K562 (cell line): Measurements from ENCODE around the gene FAM98C. TPM values are rescaled to one million over a fixed set of nuclear protein-coding genes. Genes with fewer than 3 reads are reported as not detected.

Source experiments
- ASH1L ChIP-seq: fragments of 450-650 bp; IDR thresholded peaks from 2 replicates; pipeline ENCODE4 v1.6.1; 2018; ENCODE audit warnings: borderline replicate concordance, mild to moderate bottlenecking, low read depth; ENCODE audit not compliant: partially characterized antibody
- BHLHE40 ChIP-seq: IDR thresholded peaks from 2 replicates; pipeline ENCODE4 v1.6.1; 2011; ENCODE audit warnings: low read length, improper control_type of control experiment
- CREBBP ChIP-seq: IDR thresholded peaks from one replicate; pipeline ENCODE4 v1.6.1; 2012; ENCODE audit warnings: low read depth, mild to moderate bottlenecking, control low read depth, inconsistent platforms, low read length
- DPF2 ChIP-seq: fragments of 450-650 bp; IDR thresholded peaks from 2 replicates; pipeline ENCODE4 v1.6.1; 2016
- HIVEP1 ChIP-seq: fragments of 250-450 bp; sonication (Bioruptor Pico); IDR thresholded peaks from 2 replicates; pipeline ENCODE4 v1.4.0; 2020; ENCODE audit warnings: mild to moderate bottlenecking
- IFI16 ChIP-seq: fragments of 250-450 bp; sonication (Bioruptor Pico); IDR thresholded peaks from 2 replicates; pipeline ENCODE4 v2.1.2; 2022; ENCODE audit warnings: mild to moderate bottlenecking, inconsistent platforms
- KLF6 ChIP-seq: fragments of 250-450 bp; sonication (Bioruptor Pico); IDR thresholded peaks from 2 replicates; pipeline ENCODE4 v1.4.0; 2020; ENCODE audit warnings: mild to moderate bottlenecking, moderate library complexity, borderline replicate concordance
- MAFG ChIP-seq: fragments of 450-650 bp; conservative IDR thresholded peaks from 2 replicates; pipeline ENCODE4 v1.6.1; 2016; ENCODE audit warnings: missing genetic modification characterization, missing compliant biosample characterization
- NCOA1 ChIP-seq: fragments of 450-650 bp; IDR thresholded peaks from 2 replicates; pipeline ENCODE4 v1.6.1; 2016; ENCODE audit warnings: low read depth
- NCOR1 ChIP-seq: fragments of 450-650 bp; IDR thresholded peaks from 2 replicates; pipeline ENCODE4 v1.6.1; 2016; ENCODE audit warnings: mild to moderate bottlenecking, moderate library complexity
- PRPF4 ChIP-seq: fragments of 200-400 bp; formaldehyde crosslinking; IDR thresholded peaks from one replicate; pipeline ENCODE4 v1.6.1; 2017; ENCODE audit warnings: low read length, low read depth, mild to moderate bottlenecking; ENCODE audit not compliant: insufficient read depth, poor library complexity, severe bottlenecking
- PTTG1 ChIP-seq: fragments of 450-650 bp; IDR thresholded peaks from 2 replicates; pipeline ENCODE4 v1.6.1; 2016; ENCODE audit warnings: low read depth, mild to moderate bottlenecking, missing genetic modification characterization, missing compliant biosample characterization
- RNF2 ChIP-seq: sonication (generic); IDR thresholded peaks from 2 replicates; pipeline ENCODE4 v1.6.1; 2016
- SNIP1 ChIP-seq: fragments of 450-650 bp; IDR thresholded peaks from 2 replicates; pipeline ENCODE4 v1.7.1; 2017; ENCODE audit warnings: low read depth, mild to moderate bottlenecking
- SRSF9 ChIP-seq: fragments of 200-400 bp; formaldehyde crosslinking; IDR thresholded peaks from 2 replicates; pipeline ENCODE4 v1.6.1; 2017; ENCODE audit warnings: low read depth, low read length, borderline replicate concordance
- STAT5B ChIP-seq: fragments of 250-450 bp; sonication (Bioruptor Pico); IDR thresholded peaks from 2 replicates; pipeline ENCODE4 v1.8.0; 2021; ENCODE audit warnings: mild to moderate bottlenecking, inconsistent platforms
- TBL1XR1 ChIP-seq, 2 experiments: IDR thresholded peaks; 2 replicates each; pipeline ENCODE4 v1.6.1; 2012; ENCODE audit warnings: improper control_type of control experiment in 2 of 2, low read length in 2 of 2, mild to moderate bottlenecking in 1 of 2
- TOE1 ChIP-seq, 2 experiments: fragments of 450-650 bp in 1 of 2; sonication (generic) in 1 of 2; formaldehyde crosslinking in 1 of 2; IDR thresholded peaks; 2 replicates each; pipeline versions ENCODE4 v1.7.1 to v1.8.0; 2016 to 2022; ENCODE audit warnings: borderline replicate concordance in 2 of 2, mild to moderate bottlenecking in 2 of 2, antibody characterized with exemption in 1 of 2, inconsistent platforms in 1 of 2, low read depth in 1 of 2, missing genetic modification reagents in 1 of 2, moderate library complexity in 1 of 2
- TRIM24 ChIP-seq, 2 experiments: fragments of 450-650 bp; IDR thresholded peaks; 2 replicates each; pipeline ENCODE4 v1.6.1; 2016
- ZNF143 ChIP-seq: sonication (generic); formaldehyde crosslinking; IDR thresholded peaks from 2 replicates; pipeline ENCODE4 v1.9.0; 2022; ENCODE audit warnings: mild to moderate bottlenecking, missing genetic modification reagents
- ZNF239 ChIP-seq: fragments of 250-450 bp; sonication (Bioruptor Pico); IDR thresholded peaks from 2 replicates; pipeline ENCODE4 v1.4.0; 2020; ENCODE audit warnings: mild to moderate bottlenecking
- ZNF3 ChIP-seq: fragments of 250-450 bp; sonication (Bioruptor Pico); IDR thresholded peaks from 2 replicates; pipeline ENCODE4 v1.5.0; 2021; ENCODE audit warnings: mild to moderate bottlenecking, moderate library complexity
- ZNF354B ChIP-seq: fragments of 250-450 bp; sonication (Bioruptor Pico); IDR thresholded peaks from 2 replicates; pipeline ENCODE4 v1.4.0; 2020
- ZNF584 ChIP-seq: fragments of 200-800 bp; sonication (Bioruptor generic); IDR thresholded peaks from 2 replicates; pipeline ENCODE4 v1.6.1; 2016; ENCODE audit warnings: low read depth, mild to moderate bottlenecking, missing genetic modification characterization, missing compliant biosample characterization
- ZNF644 ChIP-seq: fragments of 200-800 bp; sonication (Bioruptor generic); IDR thresholded peaks from 2 replicates; pipeline ENCODE4 v1.6.1; 2016; ENCODE audit warnings: low read depth, missing genetic modification characterization, missing compliant biosample characterization
- polyA plus RNA-seq, 8 experiments: library from polyadenylated mRNA; depleted of rRNA in 4 of 8; stranded (reverse) in 5 of 8; unstranded in 3 of 8; fragments of >200 nt; fragmentation: Nextera tagmentation in 2 of 8; fragmentation: Illumina TruSeq in 1 of 8; extraction: Ambion mirVana in 2 of 8; extraction: Trizol in 1 of 8; gene quantifications; 2 replicates each; pipeline versions ENCODE4 v1.2.1 to v1.2.3, GENCODE V29; 2011 to 2014; ENCODE audit warnings: inconsistent platforms in 1 of 8, missing spikeins in 1 of 8
- total RNA-seq, 7 experiments: library from RNA; depleted of rRNA in 6 of 7; stranded (reverse); fragments of >200 nt in 6 of 7; fragmentation: Illumina TruSeq in 2 of 7; extraction: Trizol in 2 of 7; gene quantifications; 2 replicates each; pipeline versions ENCODE4 v1.2.1 to v1.2.3, GENCODE V29; 2011 to 2021; ENCODE audit warnings: low replicate concordance in 1 of 7
- TF ChIP-seq, protein P1 (sequence below): sonication (generic); formaldehyde crosslinking; IDR thresholded peaks from 2 replicates; pipeline ENCODE4 v1.8.0; 2022; ENCODE audit warnings: mild to moderate bottlenecking, missing genetic modification reagents
- TF ChIP-seq, protein P2 (sequence below): fragments of 450-650 bp; IDR thresholded peaks from 2 replicates; pipeline ENCODE4 v1.6.1; 2014; ENCODE audit warnings: low read depth, mild to moderate bottlenecking, moderate library complexity, borderline replicate concordance
- TF ChIP-seq, protein P3 (sequence below): sonication (generic); formaldehyde crosslinking; IDR thresholded peaks from 2 replicates; pipeline ENCODE4 v1.8.1; 2023; ENCODE audit warnings: mild to moderate bottlenecking, missing genetic modification reagents
- TF ChIP-seq, protein P4 (sequence below): fragments of 450-650 bp; formaldehyde crosslinking; IDR thresholded peaks from 2 replicates; pipeline ENCODE4 v1.4.0; 2022; ENCODE audit warnings: missing genetic modification characterization

Gene FAM98C
- total and polyA plus RNA-seq, 9 of the 15 experiments (the other 6 are each of a cell fraction or from before 2014, with no cell fraction given): 1.7 to 43.8 (median 13.7) TPM

DNA sequence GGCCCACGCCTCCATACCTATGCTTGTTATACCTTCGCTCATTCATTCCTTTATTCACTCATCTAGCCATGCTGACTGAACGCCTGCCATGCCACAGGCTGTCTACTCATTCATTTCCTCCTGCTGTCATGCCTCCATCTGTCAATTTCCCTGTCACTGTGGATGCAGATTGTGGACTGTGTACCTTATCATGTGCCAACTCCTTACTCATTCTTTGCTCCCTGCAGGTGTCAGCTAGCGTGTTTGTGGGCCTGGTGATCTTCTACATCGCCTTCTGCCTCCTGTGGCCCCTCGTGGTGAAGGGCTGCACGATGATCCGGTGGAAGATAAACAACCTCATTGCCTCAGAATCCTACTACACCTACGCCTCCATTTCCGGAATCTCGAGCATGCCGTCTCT is 32.6 kb upstream of the FAM98C start (continued):
- no peak for TF ChIP-seq TBL1XR1 (IDR thresholded peaks at IDR 0.05; ENCODE audit: low read length in 2 of 2)
- TF ChIP-seq PTTG1: no peak
- no peak for TF ChIP-seq BHLHE40
- TF ChIP-seq PRPF4: no peak
- no peak for TF ChIP-seq TOE1 (IDR thresholded peaks at IDR 0.05; ENCODE audit: borderline replicate concordance)
- no peak for TF ChIP-seq TOE1 (CRISPR knock-in tag; IDR thresholded peaks at IDR 0.05; ENCODE audit: borderline replicate concordance, low read depth)
- no peak for TF ChIP-seq RNF2
- TF ChIP-seq, protein P1, sequence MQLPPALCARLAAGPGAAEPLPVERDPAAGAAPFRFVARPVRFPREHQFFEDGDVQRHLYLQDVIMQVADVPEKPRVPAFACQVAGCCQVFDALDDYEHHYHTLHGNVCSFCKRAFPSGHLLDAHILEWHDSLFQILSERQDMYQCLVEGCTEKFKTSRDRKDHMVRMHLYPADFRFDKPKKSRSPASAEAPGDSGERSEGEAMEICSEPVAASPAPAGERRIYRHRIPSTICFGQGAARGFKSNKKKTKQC (CRISPR knock-in tag): no peak
- peak; percentile 51; the same call in 1 of the 2 replicates for TF ChIP-seq DPF2
- no peak for TF ChIP-seq NCOA1
- peak; percentile 60; the same call in 1 of the 2 replicates for TF ChIP-seq NCOR1
- TF ChIP-seq, protein P2, sequence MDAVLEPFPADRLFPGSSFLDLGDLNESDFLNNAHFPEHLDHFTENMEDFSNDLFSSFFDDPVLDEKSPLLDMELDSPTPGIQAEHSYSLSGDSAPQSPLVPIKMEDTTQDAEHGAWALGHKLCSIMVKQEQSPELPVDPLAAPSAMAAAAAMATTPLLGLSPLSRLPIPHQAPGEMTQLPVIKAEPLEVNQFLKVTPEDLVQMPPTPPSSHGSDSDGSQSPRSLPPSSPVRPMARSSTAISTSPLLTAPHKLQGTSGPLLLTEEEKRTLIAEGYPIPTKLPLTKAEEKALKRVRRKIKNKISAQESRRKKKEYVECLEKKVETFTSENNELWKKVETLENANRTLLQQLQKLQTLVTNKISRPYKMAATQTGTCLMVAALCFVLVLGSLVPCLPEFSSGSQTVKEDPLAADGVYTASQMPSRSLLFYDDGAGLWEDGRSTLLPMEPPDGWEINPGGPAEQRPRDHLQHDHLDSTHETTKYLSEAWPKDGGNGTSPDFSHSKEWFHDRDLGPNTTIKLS: no peak
- no peak for TF ChIP-seq MAFG (tag)
- TF ChIP-seq, protein P3, sequence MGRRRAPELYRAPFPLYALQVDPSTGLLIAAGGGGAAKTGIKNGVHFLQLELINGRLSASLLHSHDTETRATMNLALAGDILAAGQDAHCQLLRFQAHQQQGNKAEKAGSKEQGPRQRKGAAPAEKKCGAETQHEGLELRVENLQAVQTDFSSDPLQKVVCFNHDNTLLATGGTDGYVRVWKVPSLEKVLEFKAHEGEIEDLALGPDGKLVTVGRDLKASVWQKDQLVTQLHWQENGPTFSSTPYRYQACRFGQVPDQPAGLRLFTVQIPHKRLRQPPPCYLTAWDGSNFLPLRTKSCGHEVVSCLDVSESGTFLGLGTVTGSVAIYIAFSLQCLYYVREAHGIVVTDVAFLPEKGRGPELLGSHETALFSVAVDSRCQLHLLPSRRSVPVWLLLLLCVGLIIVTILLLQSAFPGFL (CRISPR knock-in tag): no peak
- TF ChIP-seq ASH1L: no peak
- no peak for TF ChIP-seq ZNF584
- TF ChIP-seq ZNF3 (CRISPR knock-in tag): no peak
- no peak for TF ChIP-seq KLF6
- no peak for TF ChIP-seq ZNF354B (CRISPR knock-in tag)
- no peak for TF ChIP-seq SNIP1
- no peak for TF ChIP-seq HIVEP1 (CRISPR knock-in tag)
- TF ChIP-seq STAT5B (CRISPR knock-in tag): no peak
- TF ChIP-seq ZNF143 (CRISPR knock-in tag): no peak
- TF ChIP-seq IFI16 (CRISPR knock-in tag): no peak
- TF ChIP-seq ZNF239 (CRISPR knock-in tag): no peak
- TF ChIP-seq ZNF644 (tag): no peak
- TF ChIP-seq TRIM24 (IDR thresholded peaks at IDR 0.05): peak; percentile 86
- TF ChIP-seq CREBBP: no peak
- no peak for TF ChIP-seq SRSF9
- TF ChIP-seq, protein P4, sequence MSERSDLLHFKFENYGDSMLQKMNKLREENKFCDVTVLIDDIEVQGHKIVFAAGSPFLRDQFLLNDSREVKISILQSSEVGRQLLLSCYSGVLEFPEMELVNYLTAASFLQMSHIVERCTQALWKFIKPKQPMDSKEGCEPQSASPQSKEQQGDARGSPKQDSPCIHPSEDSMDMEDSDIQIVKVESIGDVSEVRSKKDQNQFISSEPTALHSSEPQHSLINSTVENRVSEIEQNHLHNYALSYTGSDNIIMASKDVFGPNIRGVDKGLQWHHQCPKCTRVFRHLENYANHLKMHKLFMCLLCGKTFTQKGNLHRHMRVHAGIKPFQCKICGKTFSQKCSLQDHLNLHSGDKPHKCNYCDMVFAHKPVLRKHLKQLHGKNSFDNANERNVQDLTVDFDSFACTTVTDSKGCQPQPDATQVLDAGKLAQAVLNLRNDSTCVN (CRISPR knock-in tag): no peak
